Measurements from ENCODE around the gene TRPM6.
A peak's percentile ranks its signal among the peaks of the same experiment; 100 is the strongest.
"Not testable (repeated sequence)": the region's sequence is repeated elsewhere in the genome, so short reads cannot be mapped to it uniquely, and the experiment has no call there.

TRPM6 gene, protein sequence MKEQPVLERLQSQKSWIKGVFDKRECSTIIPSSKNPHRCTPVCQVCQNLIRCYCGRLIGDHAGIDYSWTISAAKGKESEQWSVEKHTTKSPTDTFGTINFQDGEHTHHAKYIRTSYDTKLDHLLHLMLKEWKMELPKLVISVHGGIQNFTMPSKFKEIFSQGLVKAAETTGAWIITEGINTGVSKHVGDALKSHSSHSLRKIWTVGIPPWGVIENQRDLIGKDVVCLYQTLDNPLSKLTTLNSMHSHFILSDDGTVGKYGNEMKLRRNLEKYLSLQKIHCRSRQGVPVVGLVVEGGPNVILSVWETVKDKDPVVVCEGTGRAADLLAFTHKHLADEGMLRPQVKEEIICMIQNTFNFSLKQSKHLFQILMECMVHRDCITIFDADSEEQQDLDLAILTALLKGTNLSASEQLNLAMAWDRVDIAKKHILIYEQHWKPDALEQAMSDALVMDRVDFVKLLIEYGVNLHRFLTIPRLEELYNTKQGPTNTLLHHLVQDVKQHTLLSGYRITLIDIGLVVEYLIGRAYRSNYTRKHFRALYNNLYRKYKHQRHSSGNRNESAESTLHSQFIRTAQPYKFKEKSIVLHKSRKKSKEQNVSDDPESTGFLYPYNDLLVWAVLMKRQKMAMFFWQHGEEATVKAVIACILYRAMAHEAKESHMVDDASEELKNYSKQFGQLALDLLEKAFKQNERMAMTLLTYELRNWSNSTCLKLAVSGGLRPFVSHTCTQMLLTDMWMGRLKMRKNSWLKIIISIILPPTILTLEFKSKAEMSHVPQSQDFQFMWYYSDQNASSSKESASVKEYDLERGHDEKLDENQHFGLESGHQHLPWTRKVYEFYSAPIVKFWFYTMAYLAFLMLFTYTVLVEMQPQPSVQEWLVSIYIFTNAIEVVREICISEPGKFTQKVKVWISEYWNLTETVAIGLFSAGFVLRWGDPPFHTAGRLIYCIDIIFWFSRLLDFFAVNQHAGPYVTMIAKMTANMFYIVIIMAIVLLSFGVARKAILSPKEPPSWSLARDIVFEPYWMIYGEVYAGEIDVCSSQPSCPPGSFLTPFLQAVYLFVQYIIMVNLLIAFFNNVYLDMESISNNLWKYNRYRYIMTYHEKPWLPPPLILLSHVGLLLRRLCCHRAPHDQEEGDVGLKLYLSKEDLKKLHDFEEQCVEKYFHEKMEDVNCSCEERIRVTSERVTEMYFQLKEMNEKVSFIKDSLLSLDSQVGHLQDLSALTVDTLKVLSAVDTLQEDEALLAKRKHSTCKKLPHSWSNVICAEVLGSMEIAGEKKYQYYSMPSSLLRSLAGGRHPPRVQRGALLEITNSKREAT (N-terminal part only)

GRCh38 chr9:74887041-74887980 lies at the start of gene TRPM6:
TRPM6 (minus strand) TSS chr9:74887921; CDS start chr9:74887856, 65 bp downstream.
- DNase-seq = peak; percentile 71

DNA sequence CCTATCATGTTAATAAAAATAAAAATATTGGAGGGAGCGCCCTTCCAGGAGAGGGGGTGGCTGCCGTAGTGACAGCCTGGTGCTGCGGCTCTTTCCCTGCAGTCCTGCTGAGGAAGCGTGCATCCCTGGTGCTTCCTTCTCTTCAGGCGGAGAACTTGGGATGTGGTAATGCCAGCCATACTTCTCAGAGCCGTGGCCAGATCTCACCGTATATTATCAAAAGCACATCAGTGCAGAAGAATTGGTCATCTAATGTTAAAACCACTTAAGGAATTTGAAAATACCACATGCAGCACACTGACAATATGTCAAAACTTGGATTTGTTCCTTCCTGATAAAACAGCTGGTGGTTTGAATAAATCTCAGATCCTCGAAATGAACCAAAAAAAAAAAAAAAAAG lies 47.3 kb upstream of the TRPM6 start:
- no peak for DNase-seq

GRCh38 chr9:74921737-74922136 lies 34.0 kb upstream of the TRPM6 start:
- DNase-seq = no peak

DNA sequence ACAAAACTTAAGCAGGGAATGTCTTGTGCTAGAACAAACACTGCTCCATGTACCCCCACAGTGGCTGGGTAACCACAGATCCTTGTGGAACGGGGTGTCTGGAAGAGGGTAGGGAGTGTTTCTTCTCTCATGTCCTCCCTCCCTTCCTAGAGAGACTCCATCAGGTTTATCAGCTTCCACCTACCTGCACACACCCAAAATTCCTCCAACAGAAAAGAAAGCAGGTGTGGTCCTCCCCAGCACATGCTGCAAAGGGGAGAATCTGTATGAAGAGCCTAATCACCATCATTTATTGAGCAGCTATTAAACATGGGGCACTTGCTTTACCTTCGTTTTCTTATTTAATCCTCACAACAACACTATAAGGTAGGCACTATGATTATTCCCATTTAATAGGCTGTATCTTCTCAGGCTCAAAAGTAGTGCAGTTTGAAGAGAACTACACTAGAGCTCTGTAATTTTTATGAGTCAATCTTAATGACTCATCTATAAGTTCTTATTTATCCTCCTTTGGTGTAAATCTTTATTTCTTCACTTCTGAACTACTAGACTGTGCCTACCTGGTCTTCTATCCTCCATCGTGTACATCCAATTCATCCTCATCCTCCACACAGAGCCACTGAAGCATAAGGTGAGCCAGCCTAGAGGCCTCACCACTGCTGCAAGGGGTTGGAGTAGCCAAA lies 33.4 kb upstream of the TRPM6 start:
- DNase-seq = no peak

GRCh38 chr9:74910036-74910435 lies 22.3 kb upstream of the TRPM6 start:
- DNase-seq = no peak

GRCh38 chr9:74908665-74909064 lies 20.9 kb upstream of the TRPM6 start:
- no peak for DNase-seq

- no peak for DNase-seq
Measured at GRCh38 chr9:74907085-74907484, 19.4 kb upstream of the TRPM6 start.

GRCh38 chr9:74901001-74901400 lies 13.3 kb upstream of the TRPM6 start:
- no peak for DNase-seq

DNA sequence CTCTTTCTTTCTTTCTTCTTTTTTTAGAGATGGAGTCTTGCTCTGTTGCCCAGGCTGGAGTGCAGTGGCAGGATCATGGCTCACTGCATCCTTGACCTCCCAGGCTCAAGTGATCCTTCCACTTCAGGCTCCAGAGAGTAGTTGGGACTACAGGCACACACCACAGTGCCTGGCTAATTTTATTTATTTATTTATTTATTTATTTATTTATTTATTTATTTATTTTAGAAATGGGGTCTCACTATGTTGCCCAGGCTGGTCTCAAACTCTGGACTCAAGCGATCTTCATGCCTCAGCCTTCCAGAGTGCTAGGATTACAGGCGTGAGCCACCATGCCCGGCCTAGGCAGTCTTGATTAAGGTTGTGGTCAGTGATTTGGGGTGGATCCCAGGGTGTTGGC lies 728 bp upstream of the TRPM6 start:
- not testable (repeated sequence) for DNase-seq

GRCh38 chr9:74887981-74888370 lies 255 bp upstream of the TRPM6 start:
- DNase-seq = no peak

DNA sequence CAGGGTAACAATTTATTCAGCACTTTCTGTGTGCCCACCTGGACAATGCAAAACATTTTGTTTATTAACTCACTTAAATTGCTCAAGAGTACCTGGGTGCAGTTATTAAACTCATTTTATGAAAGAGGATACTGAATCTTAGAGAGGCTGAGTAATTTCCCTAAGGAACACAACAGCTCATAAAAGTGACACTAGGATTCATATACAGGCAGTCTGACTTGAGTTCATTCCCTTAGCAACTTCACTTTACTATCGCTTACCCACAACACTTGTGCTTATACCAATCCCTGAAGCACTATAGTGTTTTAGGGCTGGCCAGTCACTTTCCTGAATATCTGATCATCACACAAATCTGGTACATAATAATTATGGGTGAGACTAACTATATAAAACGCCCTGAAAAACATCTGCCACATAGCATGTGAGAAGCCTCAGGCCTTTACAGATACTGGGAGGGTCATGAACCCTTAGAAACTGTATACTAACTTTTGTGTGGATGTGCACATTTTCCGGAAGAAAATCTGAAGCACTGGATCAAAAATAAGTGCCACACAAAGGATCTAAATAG lies 11.3 kb downstream of the TRPM6 start:
- no peak for DNase-seq

DNA sequence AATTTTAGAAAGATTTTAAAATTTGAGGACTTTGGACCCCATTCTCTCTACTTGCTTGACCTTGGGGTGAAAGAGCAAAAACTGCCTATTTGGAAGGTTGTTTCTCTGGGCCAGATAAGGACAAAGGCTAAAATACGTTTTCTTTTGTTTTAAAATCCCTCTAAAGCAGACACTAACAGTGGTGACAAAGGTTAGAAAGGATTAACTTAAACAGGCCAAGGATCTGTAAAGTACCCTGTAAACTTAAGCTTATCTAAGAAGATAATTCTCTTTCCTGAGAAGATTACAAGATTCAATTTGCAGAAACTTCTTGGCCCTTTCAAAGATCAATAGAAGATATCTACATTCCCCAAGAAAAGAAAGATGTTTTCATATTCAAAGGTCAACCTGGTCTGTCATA lies 12.1 kb downstream of the TRPM6 start:
- no peak for DNase-seq

GRCh38 chr9:74874220-74874619 lies 13.5 kb downstream of the TRPM6 start:
- no peak for DNase-seq

DNA sequence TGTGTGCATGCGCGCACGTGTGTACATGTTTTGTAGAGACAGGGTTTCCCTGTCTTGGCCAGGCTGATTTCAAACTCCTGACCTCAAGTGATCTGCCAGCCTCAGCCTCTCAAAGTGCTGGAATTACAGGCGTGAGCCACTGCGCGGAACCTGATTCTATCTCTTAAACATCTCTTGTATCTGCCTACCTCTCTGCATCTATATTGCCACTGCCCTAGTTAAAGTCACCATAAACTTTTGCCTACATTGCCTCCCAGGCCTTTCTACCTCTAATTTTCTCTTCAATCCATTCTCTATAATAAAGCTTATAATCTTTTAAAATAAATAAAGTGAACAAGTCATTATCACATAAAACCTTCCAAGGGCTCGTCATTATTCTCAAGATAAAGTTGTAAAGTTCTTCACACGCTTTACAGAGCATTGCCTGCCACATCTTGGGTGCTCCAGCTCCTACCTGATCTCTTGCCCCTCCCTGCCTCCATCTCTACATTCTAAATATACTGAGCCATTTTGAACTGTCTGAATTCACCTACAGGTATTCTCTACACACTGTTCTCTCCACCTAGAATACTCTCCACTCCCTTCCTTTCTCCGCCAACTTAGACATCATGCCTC lies 15.0 kb downstream of the TRPM6 start:
- no peak for DNase-seq

- no peak for DNase-seq
Measured at GRCh38 chr9:74867483-74867882, 20.2 kb downstream of the TRPM6 start.

DNA sequence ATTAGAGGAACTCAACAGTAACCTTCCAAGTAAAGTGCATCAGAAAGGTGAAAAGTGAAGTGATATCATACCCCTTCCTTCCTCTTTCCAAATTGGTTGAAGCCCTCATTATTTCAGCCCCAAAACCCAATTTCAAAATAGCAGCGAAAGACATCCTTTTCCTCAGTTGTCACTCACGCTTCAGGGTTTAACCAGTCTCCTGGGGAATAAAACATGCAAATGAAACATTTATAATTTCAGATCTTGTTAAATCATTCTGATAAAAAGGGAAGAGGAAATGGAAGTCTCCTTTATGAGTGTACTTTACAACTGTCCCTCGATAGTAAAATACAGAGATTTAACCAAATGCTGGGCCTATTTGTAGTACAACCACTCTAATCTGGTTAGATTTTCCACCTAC lies 22.5 kb downstream of the TRPM6 start:
- no peak for DNase-seq

- no peak for DNase-seq
Measured at GRCh38 chr9:74861773-74862474, 25.8 kb downstream of the TRPM6 start.

DNA sequence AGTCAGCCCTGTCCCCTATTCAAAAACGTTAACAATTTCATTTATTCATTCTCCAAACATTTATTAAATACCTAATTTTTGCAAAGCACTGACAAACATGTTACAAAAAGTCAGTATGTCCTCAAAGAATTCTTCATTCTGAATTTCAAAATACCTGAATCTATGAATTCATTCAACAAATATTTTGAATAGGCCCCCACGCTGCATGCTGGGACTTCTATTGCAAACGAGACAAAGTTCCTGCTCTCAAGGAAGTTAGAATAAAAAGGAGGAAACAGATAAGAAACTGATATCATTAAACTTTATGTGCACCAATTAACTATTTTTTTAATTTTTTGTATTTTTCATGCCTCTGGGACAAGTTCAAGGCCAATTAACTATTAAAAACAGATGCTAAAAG lies 26.6 kb downstream of the TRPM6 start:
- no peak for DNase-seq

DNA sequence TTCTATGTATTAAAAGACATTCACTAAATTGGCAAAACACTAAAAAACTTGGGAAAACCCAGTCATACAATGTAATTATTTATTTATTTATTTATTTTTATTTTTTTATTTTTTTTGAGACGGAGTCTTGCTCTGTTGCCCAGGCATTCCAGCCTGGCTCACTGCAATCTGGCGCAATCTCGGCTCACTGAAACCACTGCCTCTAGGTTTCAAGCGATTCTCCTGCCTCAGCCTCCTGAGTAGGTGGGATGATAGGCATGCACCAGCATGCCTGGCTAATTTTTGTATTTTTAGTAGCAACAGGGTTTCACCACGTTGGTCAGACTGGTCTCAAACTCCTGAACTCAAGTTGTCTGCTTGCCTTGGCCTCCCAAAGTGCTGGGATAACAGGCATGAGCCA lies 27.5 kb downstream of the TRPM6 start:
- DNase-seq = not testable (repeated sequence)

DNA sequence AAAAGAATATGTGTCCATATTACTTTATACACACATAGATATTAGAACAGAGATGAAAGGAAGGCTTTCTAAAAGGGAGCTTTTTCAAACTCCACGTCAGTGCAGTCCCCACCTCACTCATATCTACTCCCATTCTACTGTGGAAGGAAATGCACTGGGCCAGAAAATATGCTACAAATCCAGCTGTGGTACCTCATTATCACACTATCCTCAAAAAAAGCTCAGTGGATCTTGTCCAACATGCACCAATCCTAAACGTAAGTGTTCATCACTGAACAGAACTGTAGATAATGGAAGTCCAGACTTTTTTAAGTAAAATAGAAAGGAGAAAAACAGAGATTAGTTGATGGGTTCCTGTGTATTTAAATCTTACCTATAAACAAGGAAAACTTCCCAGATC lies 27.9 kb downstream of the TRPM6 start:
- DNase-seq = no peak
